ENCODE data around the gene FGF14. TPM values are rescaled to one million over a fixed set of nuclear protein-coding genes. Genes with fewer than 3 reads are reported as not detected.

The FGF14 gene
- polyA plus RNA-seq, 1 donor (not counting 4 experiments of a cell fraction or from before 2014, with no cell fraction given) = 0.09 TPM

DNA sequence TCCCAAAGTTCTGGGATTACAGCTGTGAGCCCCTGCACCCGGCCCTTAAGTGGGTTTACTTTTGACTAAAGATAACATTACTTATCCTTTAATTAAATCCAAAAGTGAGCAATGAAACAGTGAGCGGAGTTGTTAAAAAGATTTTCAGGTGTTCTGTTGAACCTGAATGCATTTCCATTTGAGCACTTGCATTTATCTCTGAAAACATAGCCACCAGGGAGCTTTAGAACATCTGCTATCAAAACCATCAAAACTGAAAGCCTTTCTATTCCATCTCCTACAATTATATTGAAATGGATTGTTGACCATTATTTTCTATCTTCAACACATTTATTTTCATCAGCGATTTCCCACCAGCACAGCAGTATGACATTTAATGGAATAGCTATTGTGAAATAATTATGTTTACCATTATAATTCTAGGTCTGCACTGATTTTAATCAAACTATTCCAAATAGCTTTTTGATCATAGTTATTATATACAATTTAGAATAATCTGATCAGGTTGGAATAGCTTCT lies 269.0 kb downstream of the FGF14 start:
- no peaks in the 10 kb centered on the region for H3K27me3 ChIP-seq (ENCODE audit: control insufficient read depth, extremely low read depth, insufficient read depth, low read length)
- DNase-seq (ENCODE audit: low read depth, low spot score) = no peak

DNA sequence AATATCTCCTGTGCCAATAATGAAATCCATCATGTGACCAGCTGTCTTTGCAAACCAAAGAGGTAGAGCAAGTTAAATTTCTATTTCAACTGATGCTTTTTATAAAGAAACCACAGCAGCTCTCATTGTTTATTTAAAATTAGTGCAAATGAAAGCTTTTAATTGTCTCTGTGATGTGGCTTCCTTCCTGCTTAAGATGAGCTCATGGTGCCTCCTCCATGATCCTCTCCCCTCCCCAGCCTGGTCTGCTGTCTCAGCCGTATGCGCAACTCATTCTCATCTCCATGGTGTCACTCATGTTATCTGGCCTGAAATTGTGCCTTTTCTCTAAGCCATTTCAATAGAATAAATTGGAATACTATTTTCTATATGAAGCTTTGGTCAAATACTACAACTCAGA lies 270.6 kb downstream of the FGF14 start:
- H3K4me1 ChIP-seq (ENCODE audit: control insufficient read depth, extremely low read depth, insufficient read depth, low read length) = peaks cover 8% of the 10 kb centered on the region
- no peaks in the 10 kb centered on the region for H3K9me1 ChIP-seq (ENCODE audit: control insufficient read depth, extremely low read depth, insufficient read depth, low read length)
- H3K36me3 ChIP-seq (ENCODE audit: control insufficient read depth in 2 of 2, extremely low read depth in 1 of 2, insufficient read depth in 2 of 2, low read length in 2 of 2) = no peaks in the 10 kb centered on the region
- H3K27ac ChIP-seq (ENCODE audit: control insufficient read depth, insufficient read depth, low read length) = no peak overlapping the region
- H4K20me1 ChIP-seq (ENCODE audit: control insufficient read depth, extremely low read depth, insufficient read depth, low read length) = no peaks in the 10 kb centered on the region
- dilution Hi-C loops (cut with MboI; ENCODE audit: extremely low pct_ligation_motif_present, low sequenced_read_pairs) = no loop called here
- H3K79me2 ChIP-seq (ENCODE audit: control insufficient read depth, insufficient read depth, low read length) = no peaks in the 10 kb centered on the region
- TF ChIP-seq, protein P1, sequence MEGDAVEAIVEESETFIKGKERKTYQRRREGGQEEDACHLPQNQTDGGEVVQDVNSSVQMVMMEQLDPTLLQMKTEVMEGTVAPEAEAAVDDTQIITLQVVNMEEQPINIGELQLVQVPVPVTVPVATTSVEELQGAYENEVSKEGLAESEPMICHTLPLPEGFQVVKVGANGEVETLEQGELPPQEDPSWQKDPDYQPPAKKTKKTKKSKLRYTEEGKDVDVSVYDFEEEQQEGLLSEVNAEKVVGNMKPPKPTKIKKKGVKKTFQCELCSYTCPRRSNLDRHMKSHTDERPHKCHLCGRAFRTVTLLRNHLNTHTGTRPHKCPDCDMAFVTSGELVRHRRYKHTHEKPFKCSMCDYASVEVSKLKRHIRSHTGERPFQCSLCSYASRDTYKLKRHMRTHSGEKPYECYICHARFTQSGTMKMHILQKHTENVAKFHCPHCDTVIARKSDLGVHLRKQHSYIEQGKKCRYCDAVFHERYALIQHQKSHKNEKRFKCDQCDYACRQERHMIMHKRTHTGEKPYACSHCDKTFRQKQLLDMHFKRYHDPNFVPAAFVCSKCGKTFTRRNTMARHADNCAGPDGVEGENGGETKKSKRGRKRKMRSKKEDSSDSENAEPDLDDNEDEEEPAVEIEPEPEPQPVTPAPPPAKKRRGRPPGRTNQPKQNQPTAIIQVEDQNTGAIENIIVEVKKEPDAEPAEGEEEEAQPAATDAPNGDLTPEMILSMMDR (optimal IDR thresholded peaks at IDR 0.05 in 1 of 3, IDR thresholded peaks at IDR 0.05 in 1 of 3, conservative IDR thresholded peaks at IDR 0.05 in 1 of 3; ENCODE audit: extremely low read depth in 1 of 3, insufficient read depth in 2 of 3, low read length in 3 of 3) = no peak
- TF ChIP-seq EZH2 (IDR thresholded peaks at IDR 0.05; ENCODE audit: low read length) = no peak
- no peak overlapping the region for H3K4me3 ChIP-seq (ENCODE audit: control insufficient read depth in 2 of 3, extremely low read depth in 1 of 3, insufficient read depth in 2 of 3, low read depth in 1 of 3, low read length in 3 of 3)
- DNase-seq (ENCODE audit: low read depth, low spot score) (no peak), FAIRE-seq (no peak)
- H3K4me2 ChIP-seq (ENCODE audit: control insufficient read depth, extremely low read depth, insufficient read depth, low read depth, low read length) = no peak overlapping the region
- H3K9me3 ChIP-seq (ENCODE audit: control insufficient read depth, low read depth, low read length) = no peaks in the 10 kb centered on the region
- H2AFZ ChIP-seq (ENCODE audit: control insufficient read depth, low read length) = no peak overlapping the region
- no peak overlapping the region for H3K9ac ChIP-seq (ENCODE audit: control insufficient read depth, extremely low read depth, insufficient read depth, low read length)
- H3K27me3 ChIP-seq (ENCODE audit: control insufficient read depth, extremely low read depth, insufficient read depth, low read length) = no peaks in the 10 kb centered on the region

More for the DNA sequence above, 269.0 kb downstream of the FGF14 start:
- H4K20me1 ChIP-seq (ENCODE audit: control insufficient read depth, extremely low read depth, insufficient read depth, low read length) = no peaks in the 10 kb centered on the region
- no peak for FAIRE-seq
- no peak overlapping the region for H3K9ac ChIP-seq (ENCODE audit: control insufficient read depth, extremely low read depth, insufficient read depth, low read length)
- no peaks in the 10 kb centered on the region for H3K79me2 ChIP-seq (ENCODE audit: control insufficient read depth, insufficient read depth, low read length)
- no peaks in the 10 kb centered on the region for H3K36me3 ChIP-seq (ENCODE audit: control insufficient read depth in 2 of 2, extremely low read depth in 1 of 2, insufficient read depth in 2 of 2, low read length in 2 of 2)
- no peak overlapping the region for H2AFZ ChIP-seq (ENCODE audit: control insufficient read depth, low read length)
- no peaks in the 10 kb centered on the region for H3K9me1 ChIP-seq (ENCODE audit: control insufficient read depth, extremely low read depth, insufficient read depth, low read length)
- dilution Hi-C loops (cut with MboI; ENCODE audit: extremely low pct_ligation_motif_present, low sequenced_read_pairs) = no loop called here
- peaks cover 5% of the 10 kb centered on the region for H3K4me1 ChIP-seq (ENCODE audit: control insufficient read depth, extremely low read depth, insufficient read depth, low read length)
- no peak overlapping the region for H3K27ac ChIP-seq (ENCODE audit: control insufficient read depth, insufficient read depth, low read length)
- no peaks in the 10 kb centered on the region for H3K9me3 ChIP-seq (ENCODE audit: control insufficient read depth, low read depth, low read length)
- no peak for TF ChIP-seq EZH2 (IDR thresholded peaks at IDR 0.05; ENCODE audit: low read length)
- TF ChIP-seq, protein P1 (optimal IDR thresholded peaks at IDR 0.05 in 1 of 3, IDR thresholded peaks at IDR 0.05 in 1 of 3, conservative IDR thresholded peaks at IDR 0.05 in 1 of 3; ENCODE audit: extremely low read depth in 1 of 3, insufficient read depth in 2 of 3, low read length in 3 of 3) = no peak
- H3K4me3 ChIP-seq (ENCODE audit: control insufficient read depth in 2 of 3, extremely low read depth in 1 of 3, insufficient read depth in 2 of 3, low read depth in 1 of 3, low read length in 3 of 3) = no peak overlapping the region
- H3K4me2 ChIP-seq (ENCODE audit: control insufficient read depth, extremely low read depth, insufficient read depth, low read depth, low read length) = no peak overlapping the region

Measured in keratinocyte (primary cell).